HCT116 (cell line): ENCODE results near the gene AKAP13.

ENCODE experiments used
- CTCF ChIP-seq, 3 experiments: fragments of 200-600 bp in 1 of 3; sonication (generic) in 1 of 3; IDR thresholded peaks in 2 of 3; conservative IDR thresholded peaks in 1 of 3; 2 replicates each; pipeline ENCODE4 v1.5.1; 2012 to 2017; ENCODE audit warnings: low read depth in 2 of 3, low read length in 2 of 3, antibody characterized with exemption in 1 of 3, borderline replicate concordance in 1 of 3, control low read depth in 1 of 3, mild to moderate bottlenecking in 1 of 3, mixed read lengths in 1 of 3, mixed run types in 1 of 3, moderate library complexity in 1 of 3; ENCODE audit not compliant: insufficient read depth in 1 of 3
- EZH2phosphoT487 ChIP-seq: fragments of 200-600 bp; IDR thresholded peaks from 2 replicates; pipeline ENCODE4 v1.6.1; 2018; ENCODE audit warnings: antibody characterized with exemption, borderline replicate concordance
- MAX ChIP-seq: IDR thresholded peaks from 2 replicates; pipeline ENCODE4 v1.6.1; 2012
- POLR2A ChIP-seq: IDR thresholded peaks from 2 replicates; pipeline ENCODE4 v1.7.0; 2011; ENCODE audit warnings: borderline replicate concordance; ENCODE audit not compliant: insufficient read depth, insufficient read length; ENCODE audit errors: extremely low read depth
- POLR2AphosphoS5 ChIP-seq: IDR thresholded peaks from 2 replicates; pipeline ENCODE4 v1.6.1; 2011; ENCODE audit warnings: mild to moderate bottlenecking, low read depth, low read length, moderate library complexity
- REST ChIP-seq: IDR thresholded peaks from 2 replicates; pipeline ENCODE4 v1.6.1; 2012; ENCODE audit warnings: low read depth

- TF ChIP-seq EZH2phosphoT487 (no peak), CTCF (IDR thresholded peaks at IDR 0.05 in 2 of 3, conservative IDR thresholded peaks at IDR 0.05 in 1 of 3; ENCODE audit: borderline replicate concordance in 1 of 3, insufficient read depth in 1 of 3, low read depth in 2 of 3, low read length in 2 of 3) (no peak), MAX (no peak), POLR2AphosphoS5 (no peak), POLR2A (no peak), REST (no peak)
These were observed 187.9 kb downstream of the AKAP13 start for GRCh38 chr15:85568261-85568808.
